Esophagus squamous epithelium (tissue), 4 donors: ENCODE measurements around the gene STXBP5L.

Experiments
- CTCF ChIP-seq, 6 experiments: fragments of 450-650 bp in 4 of 6; fragments of 200-600 bp in 2 of 6; sonication (generic) in 2 of 6; IDR thresholded peaks; one replicate each; pipeline ENCODE4 v1.5.1; 2016 to 2019; ENCODE audit warnings: antibody characterized with exemption in 6 of 6, mild to moderate bottlenecking in 4 of 6, moderate library complexity in 4 of 6
- POLR2A ChIP-seq, 4 donors: fragments of 450-650 bp; IDR thresholded peaks; one replicate each; pipeline ENCODE4 v1.6.1; 2017; ENCODE audit warnings: antibody characterized with exemption in 4 of 4, mild to moderate bottlenecking in 4 of 4, moderate library complexity in 3 of 4

- TF ChIP-seq POLR2A (IDR thresholded peaks at IDR 0.05) = no peak
- no peak for TF ChIP-seq CTCF (IDR thresholded peaks at IDR 0.05)
Measured at GRCh38 chr3:120879411-120879810, 28.6 kb upstream of the STXBP5L start.
